ENCODE measurements around the gene SIT1.

GRCh38 chr9:35649431-35650340 lies 1.0 kb downstream of the SIT1 start:
- TF ChIP-seq POLR2A (IDR thresholded peaks at IDR 0.05) (no peak), CTCF (IDR thresholded peaks at IDR 0.05) (no peak)

Measured in esophagus squamous epithelium (tissue), 4 donors.